ENCODE data around the gene CEP89.
"Not testable (repeated sequence)": the region's sequence is repeated elsewhere in the genome, so short reads cannot be mapped to it uniquely, and the experiment has no call there.

The CEP89 gene

DNA sequence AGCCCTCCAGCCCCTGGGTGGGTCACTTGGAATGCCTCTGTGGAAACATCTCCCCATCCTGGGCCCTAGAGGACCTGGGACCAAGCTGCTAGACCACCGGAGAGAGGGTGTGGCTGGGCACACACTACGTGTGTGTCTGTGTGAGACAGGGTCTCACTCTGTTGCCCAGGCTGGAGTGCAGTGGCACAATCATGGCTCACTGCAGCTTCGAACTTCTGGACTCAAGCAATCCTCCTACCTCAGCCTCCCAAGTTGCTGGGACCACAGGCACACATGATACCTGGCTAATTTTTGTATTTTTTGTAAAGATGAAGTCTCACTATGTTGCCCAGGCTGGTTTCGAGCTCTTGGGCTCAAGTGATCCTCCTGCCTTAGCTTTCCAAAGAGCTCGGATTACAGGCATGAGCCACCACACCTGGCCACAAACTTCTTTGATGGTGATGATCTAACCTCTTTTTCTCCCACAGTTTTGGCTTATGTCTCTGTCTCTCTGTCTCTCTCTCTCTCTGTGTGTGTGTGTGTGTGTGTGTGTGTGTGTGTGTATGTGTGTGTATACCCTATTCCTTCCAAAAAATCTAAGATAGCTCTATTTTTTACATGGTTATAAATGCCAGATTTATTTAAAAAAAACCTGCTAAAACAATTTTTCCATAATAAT, 70.1 kb downstream of the CEP89 start:
- Histone ChIP-seq H3K36me3 (replicated peaks) (no peaks in the 10 kb centered on the region; the same call in 1 of the 2 replicates), H3K4me3 (no peak overlapping the region), H3K27me3 (ENCODE audit: low read depth) (no peaks in the 10 kb centered on the region; the same call in 1 of the 2 replicates), H3K9me3 (no peaks in the 10 kb centered on the region), H3K4me1 (peaks cover 4% of the 10 kb centered on the region)
- no peak for DNase-seq (ENCODE audit: low spot score in 2 of 2)
- in situ Hi-C loops (cut with MboI; ENCODE audit: low sequenced_read_pairs): no loop called here

- no peak for DNase-seq (ENCODE audit: low spot score in 2 of 2)
- Histone ChIP-seq H3K4me3 (no peak overlapping the region), H3K9me3 (peaks cover under 1% of the 10 kb centered on the region; the same call in 1 of the 2 replicates), H3K4me1 (peaks cover 4% of the 10 kb centered on the region), H3K27me3 (ENCODE audit: low read depth) (no peaks in the 10 kb centered on the region; the same call in 1 of the 2 replicates), H3K36me3 (replicated peaks) (no peaks in the 10 kb centered on the region; the same call in 1 of the 2 replicates)
- in situ Hi-C loops (cut with MboI; ENCODE audit: low sequenced_read_pairs): no loop called here
Observed at GRCh38 chr19:32896516-32897214, 75.1 kb downstream of the CEP89 start.

- H3K9me3 ChIP-seq: peaks cover 4% of the 10 kb centered on the region; the same call in 1 of the 2 replicates
- peaks cover 4% of the 10 kb centered on the region for H3K4me1 ChIP-seq
- H3K27me3 ChIP-seq (ENCODE audit: low read depth): no peaks in the 10 kb centered on the region; the same call in 1 of the 2 replicates
- in situ Hi-C loops (cut with MboI; ENCODE audit: low sequenced_read_pairs): no loop called here
- H3K4me3 ChIP-seq: no peak overlapping the region
- no peak for DNase-seq (ENCODE audit: low spot score in 2 of 2)
- H3K36me3 ChIP-seq (replicated peaks): no peaks in the 10 kb centered on the region; the same call in 1 of the 2 replicates
Observed at GRCh38 chr19:32895384-32895783, 76.4 kb downstream of the CEP89 start.

DNA sequence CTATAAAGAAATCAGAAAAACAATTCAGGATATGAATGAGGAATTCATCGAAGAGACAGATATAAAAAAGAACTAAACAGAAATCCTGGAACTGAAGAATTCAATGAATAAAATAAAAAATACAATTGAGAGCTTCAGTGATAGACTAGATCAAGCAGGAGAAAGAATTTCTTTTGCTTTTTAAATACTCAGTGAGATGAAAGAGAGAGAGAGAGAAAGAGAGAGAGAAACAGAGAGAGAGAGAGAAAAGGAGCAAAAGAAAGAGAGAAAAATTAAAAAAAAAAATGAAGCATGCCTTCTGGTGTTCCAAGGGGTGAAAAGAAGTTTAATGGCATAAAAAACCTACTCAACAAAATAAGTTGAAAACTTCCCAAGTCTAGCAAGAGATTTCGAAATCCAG, 80.1 kb downstream of the CEP89 start:
- Histone ChIP-seq H3K4me3 (no peak overlapping the region), H3K36me3 (replicated peaks) (no peaks in the 10 kb centered on the region), H3K27me3 (ENCODE audit: low read depth) (no peaks in the 10 kb centered on the region), H3K9me3 (peaks cover 4% of the 10 kb centered on the region; the same call in 1 of the 2 replicates), H3K4me1 (no peaks in the 10 kb centered on the region)
- no peak for DNase-seq (ENCODE audit: low spot score in 2 of 2)
- in situ Hi-C loops (cut with MboI; ENCODE audit: low sequenced_read_pairs): no loop called here

DNA sequence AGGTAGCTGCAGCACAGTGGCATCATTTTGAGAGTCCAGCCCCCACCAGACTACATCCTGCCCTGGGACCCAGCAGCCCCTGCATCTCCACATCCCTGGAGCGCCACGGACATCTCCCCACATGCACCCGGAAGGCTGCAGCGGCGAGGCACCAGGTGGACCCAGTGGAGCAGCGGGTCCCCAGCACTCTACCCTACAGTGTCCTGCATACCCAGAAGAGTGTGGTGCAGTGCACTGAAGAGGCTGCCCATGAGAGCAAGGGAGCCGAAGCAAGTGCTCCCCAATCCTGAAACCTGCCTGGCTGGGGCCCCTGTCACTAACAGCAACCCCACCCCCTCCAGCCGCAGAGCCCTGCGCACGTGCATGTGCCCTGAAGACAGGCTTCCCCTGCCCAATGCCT, 80.9 kb downstream of the CEP89 start:
- Histone ChIP-seq H3K36me3 (replicated peaks) (no peaks in the 10 kb centered on the region), H3K9me3 (peaks cover 4% of the 10 kb centered on the region; the same call in 1 of the 2 replicates), H3K4me1 (no peaks in the 10 kb centered on the region), H3K27me3 (ENCODE audit: low read depth) (no peaks in the 10 kb centered on the region), H3K4me3 (no peak overlapping the region)
- no peak for DNase-seq (ENCODE audit: low spot score in 2 of 2)
- in situ Hi-C loops (cut with MboI; ENCODE audit: low sequenced_read_pairs): no loop called here

DNA sequence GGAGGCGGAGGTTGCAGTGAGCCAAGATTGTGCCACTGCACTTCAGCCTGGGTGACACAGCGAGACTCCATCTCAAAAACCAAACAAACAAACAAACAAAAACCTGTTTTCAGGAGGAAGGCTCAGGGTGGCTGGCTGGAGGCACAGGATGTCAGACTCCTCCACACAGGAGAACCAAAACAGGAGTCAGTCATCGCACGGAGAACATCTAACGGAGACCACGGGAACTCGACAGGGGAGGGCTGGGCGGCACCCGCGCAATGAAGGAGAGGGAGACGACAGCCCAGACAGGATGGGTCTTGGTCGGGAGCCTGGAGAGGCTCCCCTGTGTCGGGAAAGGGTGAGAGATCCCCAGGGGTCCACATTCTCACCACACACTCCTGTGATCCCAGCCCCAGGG, 81.4 kb downstream of the CEP89 start:
- DNase-seq (ENCODE audit: low spot score in 2 of 2): no peak
- no peaks in the 10 kb centered on the region for H3K36me3 ChIP-seq (replicated peaks)
- in situ Hi-C loops (cut with MboI; ENCODE audit: low sequenced_read_pairs): no loop called here

DNA sequence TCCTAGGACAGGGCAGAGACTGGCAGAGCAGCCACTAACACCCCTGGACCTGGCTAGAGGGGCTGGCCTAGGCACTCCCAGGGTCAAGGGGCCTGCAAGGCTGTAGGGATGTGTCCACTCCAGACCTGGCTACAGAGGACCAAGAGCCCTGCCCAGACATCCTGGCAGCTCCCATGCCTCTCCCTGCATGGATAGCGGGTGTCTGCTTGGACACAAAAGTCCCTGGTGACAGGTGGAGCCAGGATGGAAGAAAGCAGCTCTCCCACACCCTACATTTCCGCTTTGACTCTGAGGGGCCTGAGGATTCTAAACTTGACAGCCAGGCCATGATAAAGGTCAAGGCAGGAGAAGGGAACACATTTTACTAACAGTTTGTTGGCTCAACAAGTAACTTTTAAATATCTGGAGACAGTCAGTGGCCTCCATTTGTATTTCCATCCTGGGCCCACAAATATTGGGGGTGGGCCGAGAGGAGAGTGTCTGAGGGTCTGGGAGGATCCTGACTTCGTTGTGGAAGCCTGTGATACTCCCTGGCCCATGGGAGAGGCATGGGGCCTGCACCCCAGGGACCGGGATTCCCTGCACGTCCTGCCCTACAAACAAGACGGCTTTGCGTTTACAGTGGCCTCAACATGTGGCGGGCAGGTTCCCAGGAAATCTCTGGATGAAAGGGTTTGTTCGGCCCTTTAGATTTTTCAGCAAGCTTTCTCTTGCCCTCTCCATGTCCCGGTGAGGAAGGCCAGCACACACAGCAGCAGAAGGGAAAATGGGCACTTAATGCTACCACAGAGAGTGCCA, 82.4 kb downstream of the CEP89 start:
- Histone ChIP-seq H3K36me3 (replicated peaks) (no peaks in the 10 kb centered on the region), H3K27me3 (ENCODE audit: low read depth) (no peaks in the 10 kb centered on the region), H3K9me3 (peaks cover 4% of the 10 kb centered on the region; the same call in 1 of the 2 replicates), H3K4me1 (no peaks in the 10 kb centered on the region), H3K4me3 (no peak overlapping the region)
- in situ Hi-C loops (cut with MboI; ENCODE audit: low sequenced_read_pairs): no loop called here
- no peak for DNase-seq (ENCODE audit: low spot score in 2 of 2)

More for the DNA sequence above, 81.4 kb downstream of the CEP89 start:
- Histone ChIP-seq H3K27me3 (ENCODE audit: low read depth) (no peaks in the 10 kb centered on the region), H3K4me3 (no peak overlapping the region), H3K9me3 (peaks cover 4% of the 10 kb centered on the region; the same call in 1 of the 2 replicates), H3K4me1 (no peaks in the 10 kb centered on the region)

- H3K4me1 ChIP-seq: no peaks in the 10 kb centered on the region
- in situ Hi-C loops (cut with MboI; ENCODE audit: low sequenced_read_pairs): no loop called here
- peaks cover 4% of the 10 kb centered on the region; the same call in 1 of the 2 replicates for H3K9me3 ChIP-seq
- H3K36me3 ChIP-seq (replicated peaks): no peaks in the 10 kb centered on the region
- DNase-seq (ENCODE audit: low spot score in 2 of 2): no peak
- H3K27me3 ChIP-seq (ENCODE audit: low read depth): no peaks in the 10 kb centered on the region
- H3K4me3 ChIP-seq: no peak overlapping the region
Observed at GRCh38 chr19:32887572-32888215, 84.1 kb downstream of the CEP89 start.

DNA sequence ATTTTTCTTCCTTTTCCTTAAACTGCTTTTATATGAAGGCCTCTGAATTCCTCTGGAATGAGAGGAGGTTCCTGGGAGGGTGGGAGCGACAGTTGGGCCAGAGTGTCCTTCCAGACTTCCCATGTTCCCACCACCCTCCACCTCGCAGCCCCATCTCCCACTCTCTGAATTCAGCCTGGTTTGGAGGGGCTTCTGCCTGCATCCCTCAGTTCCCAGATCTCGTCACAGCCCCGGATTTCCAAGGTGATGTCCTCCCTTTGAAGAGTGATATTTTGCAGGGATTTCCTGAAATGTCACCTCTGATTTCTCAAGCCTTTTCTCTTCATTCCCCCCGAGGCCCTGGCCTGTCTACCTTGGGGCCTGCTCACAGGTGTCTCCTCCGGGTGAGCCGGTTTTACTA, 85.5 kb downstream of the CEP89 start:
- no peak overlapping the region for H3K4me3 ChIP-seq
- H3K4me1 ChIP-seq: no peaks in the 10 kb centered on the region
- no peaks in the 10 kb centered on the region for H3K27me3 ChIP-seq (ENCODE audit: low read depth)
- no peak for DNase-seq (ENCODE audit: low spot score in 2 of 2)
- no peaks in the 10 kb centered on the region for H3K9me3 ChIP-seq
- H3K36me3 ChIP-seq (replicated peaks): no peaks in the 10 kb centered on the region
- in situ Hi-C loops (cut with MboI; ENCODE audit: low sequenced_read_pairs): no loop called here

GRCh38 chr19:32885255-32885654, 86.5 kb downstream of the CEP89 start:
- not testable (repeated sequence) for H3K27me3 ChIP-seq (ENCODE audit: low read depth)

DNA sequence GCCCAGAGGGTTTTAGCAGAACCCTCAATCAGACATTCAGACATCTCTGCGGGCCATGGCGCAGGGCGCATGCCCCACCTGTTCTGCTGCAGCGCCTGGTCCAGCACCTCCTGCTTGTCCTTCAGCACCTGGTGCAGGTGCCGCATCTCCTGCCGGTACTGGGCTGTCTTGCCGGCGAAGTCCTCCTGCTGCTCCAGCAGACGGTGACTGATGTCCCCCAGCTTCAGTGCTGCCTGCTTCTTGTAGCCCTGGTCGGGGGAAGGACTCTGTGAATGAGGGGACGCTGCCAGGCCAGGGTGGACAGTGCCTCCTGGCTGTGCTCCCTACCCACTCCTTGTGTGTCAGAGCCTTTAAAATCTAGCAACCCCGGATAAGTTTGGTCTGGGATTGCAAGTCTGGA, 90.0 kb downstream of the CEP89 start:
- in situ Hi-C loops (cut with MboI; ENCODE audit: low sequenced_read_pairs): no loop called here

More at GRCh38 chr19:32885255-32885654, 86.5 kb downstream of the CEP89 start:
- in situ Hi-C loops (cut with MboI; ENCODE audit: low sequenced_read_pairs); H3K4me1 ChIP-seq; H3K9me3 ChIP-seq; H3K36me3 ChIP-seq (replicated peaks); DNase-seq (ENCODE audit: low spot score in 2 of 2); H3K4me3 ChIP-seq: not testable (repeated sequence)

DNA sequence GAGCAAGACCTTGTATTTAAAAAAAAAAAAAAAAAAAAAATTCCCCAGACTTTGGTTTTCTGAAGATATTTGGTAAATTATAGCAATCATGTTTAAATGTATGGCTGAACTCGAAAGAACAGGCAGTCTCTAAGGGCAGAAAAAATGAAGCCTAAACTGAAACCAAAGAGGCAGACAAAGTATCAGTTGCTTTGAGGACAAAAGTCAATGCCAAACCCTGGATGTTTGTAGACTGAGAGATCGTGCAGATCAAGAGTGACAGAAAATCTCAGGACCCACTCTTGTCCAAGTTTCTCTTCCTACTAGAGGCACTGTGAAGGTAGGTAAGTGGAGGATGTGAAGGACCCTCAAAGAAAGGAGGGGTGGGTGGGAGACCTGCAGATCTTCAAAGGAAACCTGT, 91.1 kb downstream of the CEP89 start:
- Histone ChIP-seq H3K4me1 (no peaks in the 10 kb centered on the region), H3K36me3 (replicated peaks) (no peaks in the 10 kb centered on the region), H3K27me3 (ENCODE audit: low read depth) (no peaks in the 10 kb centered on the region), H3K4me3 (no peak overlapping the region), H3K9me3 (no peaks in the 10 kb centered on the region)
- in situ Hi-C loops (cut with MboI; ENCODE audit: low sequenced_read_pairs): no loop called here
- DNase-seq (ENCODE audit: low spot score in 2 of 2): no peak

More for the DNA sequence above, 90.0 kb downstream of the CEP89 start:
- no peaks in the 10 kb centered on the region for H3K4me1 ChIP-seq
- no peak overlapping the region for H3K4me3 ChIP-seq
- H3K36me3 ChIP-seq (replicated peaks): no peaks in the 10 kb centered on the region
- H3K9me3 ChIP-seq: no peaks in the 10 kb centered on the region
- no peak for DNase-seq (ENCODE audit: low spot score in 2 of 2)
- no peaks in the 10 kb centered on the region for H3K27me3 ChIP-seq (ENCODE audit: low read depth)

GRCh38 chr19:32879741-32880140, 92.0 kb downstream of the CEP89 start:
- Histone ChIP-seq H3K27me3 (ENCODE audit: low read depth) (no peaks in the 10 kb centered on the region), H3K9me3 (no peaks in the 10 kb centered on the region), H3K36me3 (replicated peaks) (no peaks in the 10 kb centered on the region), H3K4me1 (no peaks in the 10 kb centered on the region), H3K4me3 (no peak overlapping the region)
- no peak for DNase-seq (ENCODE audit: low spot score in 2 of 2)
- in situ Hi-C loops (cut with MboI; ENCODE audit: low sequenced_read_pairs): no loop called here
